ENCODE measurements around the gene CNTN4. TPM values are rescaled to one million over a fixed set of nuclear protein-coding genes. Genes with fewer than 3 reads are reported as not detected.

The CNTN4 gene
- total and polyA plus RNA-seq, 2 donors (not counting 3 experiments of a cell fraction or from before 2014, with no cell fraction given): not detected

GRCh38 chr3:2589336-2589969, 490.8 kb downstream of the CNTN4 start:
- Histone ChIP-seq H3K4me1 (ENCODE audit: control insufficient read depth, extremely low read depth, insufficient read depth, low read length) (no peaks in the 10 kb centered on the region), H3K27ac (ENCODE audit: insufficient read depth, low read depth, low read length) (no peak overlapping the region), H4K20me1 (replicated peaks; ENCODE audit: control insufficient read depth, extremely low read depth, insufficient read depth, low read length) (no peaks in the 10 kb centered on the region), H3K9me1 (replicated peaks; ENCODE audit: control insufficient read depth, extremely low read depth, insufficient read depth, low read length) (no peaks in the 10 kb centered on the region), H3K79me2 (ENCODE audit: control insufficient read depth, insufficient read depth, low read length) (no peaks in the 10 kb centered on the region), H3K36me3 (ENCODE audit: control insufficient read depth in 2 of 2, extremely low read depth in 1 of 2, insufficient read depth in 2 of 2, low read length in 2 of 2) (no peaks in the 10 kb centered on the region), H3K4me3 (replicated peaks in 1 of 3; ENCODE audit: insufficient read depth in 1 of 3, low read depth in 1 of 3, low read length in 3 of 3) (no peak overlapping the region), H2AFZ (ENCODE audit: low read depth, low read length) (no peak overlapping the region), H3K4me2 (ENCODE audit: insufficient read depth, low read length) (no peak overlapping the region), H3K27me3 (ENCODE audit: control insufficient read depth in 2 of 2, insufficient read depth in 2 of 2, low read length in 2 of 2) (no peaks in the 10 kb centered on the region), H3K9ac (replicated peaks; ENCODE audit: extremely low read depth, insufficient read depth, low read length) (no peak overlapping the region), H3K9me3 (replicated peaks; ENCODE audit: control insufficient read depth, insufficient read depth, low read length) (no peaks in the 10 kb centered on the region)
- FAIRE-seq: no peak
- dilution Hi-C loops (cut with MboI; ENCODE audit: extremely low pct_ligation_motif_present, low sequenced_read_pairs): no loop called here
- intact Hi-C loops (cut with micrococcal nuclease): no loop called here
- no peak for DNase-seq (ENCODE audit: low read depth, low spot score)
- ChIA-PET CTCF (no interaction called here), POLR2A (no interaction called here)
- no TSS peak for BruUV-seq (replicated peaks)
- TF ChIP-seq FOS (IDR thresholded peaks at IDR 0.05; ENCODE audit: borderline replicate concordance, insufficient read depth, low read length) (no peak), CTCF (IDR thresholded peaks at IDR 0.05; ENCODE audit: extremely low read depth in 1 of 2, insufficient read depth in 1 of 2, low read depth in 1 of 2, low read length in 2 of 2) (no peak), POLR2AphosphoS5 (IDR thresholded peaks at IDR 0.05; ENCODE audit: insufficient read depth, low read depth, low read length) (no peak), EZH2 (IDR thresholded peaks at IDR 0.05; ENCODE audit: borderline replicate concordance, low read depth, low read length, severe bottlenecking) (no peak), JUN (IDR thresholded peaks at IDR 0.05; ENCODE audit: borderline replicate concordance, insufficient read depth, insufficient read length, low read depth) (no peak), MYC (IDR thresholded peaks at IDR 0.05; ENCODE audit: low read depth, low read length) (no peak), POLR2A (IDR thresholded peaks at IDR 0.05; ENCODE audit: low read depth, low read length) (no peak), GATA2 (IDR thresholded peaks at IDR 0.05; ENCODE audit: insufficient read depth, insufficient read length, low read depth, low read length) (no peak), MAX (IDR thresholded peaks at IDR 0.05; ENCODE audit: insufficient read depth, insufficient read length) (no peak)

All from endothelial cell of umbilical vein (primary cell).